Measurements from ENCODE around the gene PRCC. TPM values are rescaled to one million over a fixed set of nuclear protein-coding genes. Genes with fewer than 3 reads are reported as not detected.

PRCC gene
- total RNA-seq, 1 experiment from 2014 or later, result 103 TPM

DNA sequence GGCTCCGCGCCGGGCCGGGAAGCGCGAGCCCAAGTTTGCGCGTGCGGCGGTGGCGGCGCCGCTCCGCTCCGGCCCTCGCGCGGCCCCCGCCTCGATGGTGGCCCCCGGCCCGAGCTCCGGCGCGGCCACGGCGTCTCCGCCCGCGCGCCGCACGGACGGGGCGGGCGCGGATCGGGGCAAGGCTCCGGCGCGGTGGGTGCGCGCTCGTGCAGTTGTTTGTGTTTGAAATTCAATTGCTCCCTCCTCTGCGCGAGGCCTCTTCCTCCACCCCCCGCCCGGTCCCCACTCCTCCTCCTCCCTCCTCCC, 15.9 kb upstream of the PRCC start, which contains the start of gene HDGF:
HDGF (minus strand) TSS at position 225 of the 306 bp plus-strand sequence. CDS start 246 bp downstream, outside the sequence.
- ATAC-seq (no peak), DNase-seq (no peak)
- no peaks in the 10 kb centered on the region for H3K9me2 ChIP-seq (replicated peaks; ENCODE audit: low read length)
- peak within 1 kb of the TSS; percentile 94 for H2AFZ ChIP-seq (ENCODE audit: low read length)
- peaks cover 5% of the 10 kb centered on the region; the same call in 1 of the 2 replicates for H3K36me3 ChIP-seq (ENCODE audit: low read depth, low read length)
- intact Hi-C loops (cut with micrococcal nuclease), result loop anchor here (1.0 kb wide), 1 partner anchor 23 kb away; the partner anchor contains the start of genes ISG20L2 and METTL25B
- peak within 1 kb of the TSS; percentile 99 for H3K9ac ChIP-seq (ENCODE audit: low read length)
- ChIA-PET POLR2A (ENCODE audit: unreplicated experiment) (interaction anchor here (0.5 to 1.2 kb wide), 5 partner anchors 10 to 549 kb away, joined by 4 to 12 read pairs (median 5); partner anchors contain the start of gene PRCC), CTCF (interaction anchor here (0.6 to 1.2 kb wide), 3 partner anchors 23 to 38 kb away, joined by 3 to 7 read pairs (median 5); partner anchors contain the start of genes ISG20L2 and METTL25B)
- peak within 1 kb of the TSS; percentile 99 for H3K27ac ChIP-seq (ENCODE audit: low read length)
- H3K4me1 ChIP-seq (ENCODE audit: insufficient read depth, low read length), result peaks cover 46% of the 10 kb centered on the region
- peak within 1 kb of the TSS; percentile 86 for H3K4me3 ChIP-seq (ENCODE audit: low read length)
- no peak for TF ChIP-seq EZH2phosphoT487 (IDR thresholded peaks at IDR 0.05; ENCODE audit: borderline replicate concordance, low read length)
- TF ChIP-seq, protein P1, sequence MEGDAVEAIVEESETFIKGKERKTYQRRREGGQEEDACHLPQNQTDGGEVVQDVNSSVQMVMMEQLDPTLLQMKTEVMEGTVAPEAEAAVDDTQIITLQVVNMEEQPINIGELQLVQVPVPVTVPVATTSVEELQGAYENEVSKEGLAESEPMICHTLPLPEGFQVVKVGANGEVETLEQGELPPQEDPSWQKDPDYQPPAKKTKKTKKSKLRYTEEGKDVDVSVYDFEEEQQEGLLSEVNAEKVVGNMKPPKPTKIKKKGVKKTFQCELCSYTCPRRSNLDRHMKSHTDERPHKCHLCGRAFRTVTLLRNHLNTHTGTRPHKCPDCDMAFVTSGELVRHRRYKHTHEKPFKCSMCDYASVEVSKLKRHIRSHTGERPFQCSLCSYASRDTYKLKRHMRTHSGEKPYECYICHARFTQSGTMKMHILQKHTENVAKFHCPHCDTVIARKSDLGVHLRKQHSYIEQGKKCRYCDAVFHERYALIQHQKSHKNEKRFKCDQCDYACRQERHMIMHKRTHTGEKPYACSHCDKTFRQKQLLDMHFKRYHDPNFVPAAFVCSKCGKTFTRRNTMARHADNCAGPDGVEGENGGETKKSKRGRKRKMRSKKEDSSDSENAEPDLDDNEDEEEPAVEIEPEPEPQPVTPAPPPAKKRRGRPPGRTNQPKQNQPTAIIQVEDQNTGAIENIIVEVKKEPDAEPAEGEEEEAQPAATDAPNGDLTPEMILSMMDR (conservative IDR thresholded peaks at IDR 0.05; ENCODE audit: low read depth, low read length), result no peak
- TF ChIP-seq EZH2 (IDR thresholded peaks at IDR 0.05; ENCODE audit: low read length, unreplicated experiment), result no peak
- H3K79me2 ChIP-seq (ENCODE audit: low read length), result peaks cover 64% of the 10 kb centered on the region
- no peaks in the 10 kb centered on the region for H3K9me3 ChIP-seq (ENCODE audit: low read length)
- peak within 1 kb of the TSS; percentile 96 for H3K4me2 ChIP-seq (ENCODE audit: low read length)
- 0 out of 2 replicates have a peak, but pooled peaks cover under 1% of the 10 kb centered on the region for H4K20me1 ChIP-seq (ENCODE audit: low read length)
- H3F3A ChIP-seq (ENCODE audit: low read length, unreplicated experiment), result peaks cover under 1% of the 10 kb centered on the region
- H3K27me3 ChIP-seq (ENCODE audit: low read length), result no peaks in the 10 kb centered on the region
- no TSS peak for BruUV-seq (replicated peaks)

DNA sequence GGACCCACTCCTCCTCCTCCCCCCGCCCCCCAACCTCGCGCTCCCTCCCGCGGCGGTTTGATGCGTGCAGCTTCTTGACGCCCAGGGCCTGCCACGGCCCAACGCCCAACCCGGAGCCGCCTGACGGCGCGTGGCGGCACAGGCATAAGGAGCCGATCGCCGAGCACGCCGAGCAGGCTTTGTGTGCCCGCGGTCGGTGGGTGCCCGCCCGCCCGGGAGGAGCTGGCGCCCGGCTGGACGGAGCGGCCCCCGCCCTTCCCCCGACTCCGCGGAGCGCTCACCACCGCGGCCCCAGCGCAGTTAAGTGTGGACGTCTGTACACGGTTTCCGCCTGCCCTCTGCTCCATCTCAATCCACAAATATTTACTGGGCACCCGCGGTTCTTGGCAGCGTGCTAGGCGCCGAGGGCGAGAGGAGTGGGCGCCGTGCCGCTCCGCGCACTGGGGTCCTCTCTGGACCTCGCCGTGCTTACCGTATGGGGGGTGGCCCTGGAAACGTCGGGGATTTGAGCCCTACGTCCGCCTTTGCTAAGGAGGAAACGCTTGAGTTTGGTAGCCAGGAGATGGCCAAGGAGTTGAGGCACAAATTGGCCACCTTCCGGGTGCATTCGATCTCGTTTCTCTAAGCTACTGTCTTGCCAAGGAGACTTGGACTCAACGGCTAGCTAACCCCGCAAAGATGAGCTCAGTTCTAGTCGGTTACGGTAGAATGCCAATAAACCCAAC, 15.4 kb upstream of the PRCC start:
- Histone ChIP-seq H3K9me3 (ENCODE audit: low read length) (no peaks in the 10 kb centered on the region), H3K36me3 (ENCODE audit: low read depth, low read length) (peaks cover 5% of the 10 kb centered on the region; the same call in 1 of the 2 replicates), H3K27ac (ENCODE audit: low read length) (peak overlapping the region; percentile 60), H3K9ac (ENCODE audit: low read length) (peak overlapping the region; percentile 99), H3F3A (ENCODE audit: low read length, unreplicated experiment) (no peaks in the 10 kb centered on the region), H3K79me2 (ENCODE audit: low read length) (peaks cover 59% of the 10 kb centered on the region), H3K4me3 (ENCODE audit: low read length) (peak overlapping the region; percentile 86), H3K27me3 (ENCODE audit: low read length) (no peaks in the 10 kb centered on the region), H2AFZ (ENCODE audit: low read length) (peak overlapping the region; percentile 94), H3K4me2 (ENCODE audit: low read length) (peak overlapping the region; percentile 88), H3K9me2 (replicated peaks; ENCODE audit: low read length) (no peaks in the 10 kb centered on the region), H4K20me1 (ENCODE audit: low read length) (no peaks in the 10 kb centered on the region), H3K4me1 (ENCODE audit: insufficient read depth, low read length) (peaks cover 41% of the 10 kb centered on the region)
- BruUV-seq (replicated peaks), result TSS peak; percentile 27
- POLR2A ChIA-PET (ENCODE audit: unreplicated experiment), result interaction anchor here (0.5 to 1.2 kb wide), 7 partner anchors 11 to 819 kb away, joined by 3 to 12 read pairs (median 5); partner anchors contain the start of gene PRCC
- ATAC-seq (peak; percentile 53), DNase-seq (peak; percentile 98)
- CTCF ChIA-PET, result interaction anchor here (1.0 to 1.2 kb wide), 2 partner anchors 24 to 25 kb away, joined by 5 to 7 read pairs; partner anchors contain the start of genes ISG20L2 and METTL25B
- no peak for TF ChIP-seq EZH2 (IDR thresholded peaks at IDR 0.05; ENCODE audit: low read length, unreplicated experiment)
- TF ChIP-seq EZH2phosphoT487 (IDR thresholded peaks at IDR 0.05; ENCODE audit: borderline replicate concordance, low read length), result peak; percentile 87
- TF ChIP-seq, protein P1 (conservative IDR thresholded peaks at IDR 0.05; ENCODE audit: low read depth, low read length), result no peak
- intact Hi-C loops (cut with micrococcal nuclease), result loop anchor here (1.0 kb wide), 2 partner anchors 15 to 24 kb away; partner anchors contain the start of genes ISG20L2, METTL25B and PRCC
